T-helper 17 cell (primary cell): ENCODE data around the gene KCNK1. TPM values are rescaled to one million over a fixed set of nuclear protein-coding genes. Genes with fewer than 3 reads are reported as not detected.
"Not testable (repeated sequence)": the region's sequence is repeated elsewhere in the genome, so short reads cannot be mapped to it uniquely, and the experiment has no call there.

ENCODE experiments used
- ATAC-seq: fragments of 150-1000 bp; cut with Tn5 transposase; 2 replicates; pipeline ENCODE4 v1.10.0; 2021; ENCODE audit warnings: mild to moderate bottlenecking, moderate library complexity
- DNase-seq, 3 donors: peaks; one replicate each; pipeline versions ENCODE4 v3.0.0 to v3.0.0-alpha.2; 2020 to 2021
- H3K9me3 ChIP-seq: one replicate; pipeline ENCODE4 v1.7.0; 2013; ENCODE audit warnings: low read length, mild to moderate bottlenecking; ENCODE audit not compliant: control insufficient read depth, poor library complexity, severe bottlenecking
- H3K27ac Mint-ChIP-seq: one replicate; pipeline ENCODE4 v1.8.0; 2022; ENCODE audit warnings: mild to moderate bottlenecking, moderate library complexity, mixed read lengths
- H3K27me3 Mint-ChIP-seq: one replicate; pipeline ENCODE4 v1.8.0; 2022; ENCODE audit warnings: mixed read lengths
- H3K36me3 Mint-ChIP-seq: one replicate; pipeline ENCODE4 v1.8.0; 2022; ENCODE audit warnings: low read depth, mixed read lengths
- H3K4me1 Mint-ChIP-seq: one replicate; pipeline ENCODE4 v1.8.0; 2022; ENCODE audit warnings: mild to moderate bottlenecking, mixed read lengths
- H3K4me3 Mint-ChIP-seq: one replicate; pipeline ENCODE4 v1.8.0; 2022; ENCODE audit warnings: mild to moderate bottlenecking, moderate library complexity, mixed read lengths
- total RNA-seq, 4 donors: library from RNA in 2 of 4; stranded (reverse) in 2 of 4; gene quantifications; one replicate each; pipeline ENCODE4 v1.2.3 and lab custom pipeline; 2022 to 2026

Gene KCNK1
- total RNA-seq, 2 donors from 2014 or later = 0.73 TPM; not detected in 1

- not testable (repeated sequence) for ATAC-seq, DNase-seq, H3K4me3 Mint-ChIP-seq, H3K4me1 Mint-ChIP-seq, H3K36me3 Mint-ChIP-seq, H3K27ac Mint-ChIP-seq, H3K9me3 ChIP-seq
- peaks cover 40% of the 10 kb centered on the region for H3K27me3 Mint-ChIP-seq
Observed at GRCh38 chr1:233686653-233687052, 72.7 kb downstream of the KCNK1 start.

DNA sequence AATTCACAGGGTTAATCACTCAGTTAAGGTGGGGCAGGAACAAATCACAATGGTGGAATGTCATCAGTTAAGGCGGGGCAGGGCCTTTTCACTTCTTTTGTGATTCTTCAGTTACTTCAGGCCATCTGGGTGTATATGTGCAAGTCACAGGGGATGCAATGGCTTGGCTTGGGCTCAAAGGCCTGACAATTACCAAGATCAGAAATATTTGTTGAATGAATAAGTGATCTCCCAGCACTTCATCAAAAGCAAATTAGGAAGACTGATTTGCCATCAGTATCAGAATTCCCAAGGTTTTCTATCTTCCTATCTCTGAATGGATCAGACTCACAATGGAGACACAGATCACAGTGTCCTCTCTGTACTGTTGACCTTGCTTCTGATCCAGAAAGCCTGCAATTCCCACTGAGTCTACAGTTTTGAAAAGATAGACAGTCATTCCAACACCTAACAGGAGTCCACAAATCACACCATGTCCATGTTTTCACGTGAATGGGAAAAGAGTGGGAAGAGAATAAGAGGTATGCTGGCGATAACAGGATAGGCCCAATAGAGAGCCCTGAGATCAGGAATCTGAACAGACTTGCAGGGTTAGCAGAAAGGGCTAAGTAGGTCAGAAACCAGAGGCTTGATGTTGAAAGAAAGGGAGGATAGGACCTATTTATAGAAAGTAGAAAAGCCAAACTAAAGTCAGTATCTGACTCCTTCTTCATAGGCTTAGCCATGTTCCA, 75.3 kb downstream of the KCNK1 start:
- DNase-seq (no peak), ATAC-seq (no peak)
- Mint-ChIP-seq H3K27me3 (peaks cover 48% of the 10 kb centered on the region), H3K4me1 (no peaks in the 10 kb centered on the region), H3K4me3 (no peak overlapping the region), H3K27ac (no peak overlapping the region), H3K36me3 (no peaks in the 10 kb centered on the region)
- no peaks in the 10 kb centered on the region for H3K9me3 ChIP-seq

DNA sequence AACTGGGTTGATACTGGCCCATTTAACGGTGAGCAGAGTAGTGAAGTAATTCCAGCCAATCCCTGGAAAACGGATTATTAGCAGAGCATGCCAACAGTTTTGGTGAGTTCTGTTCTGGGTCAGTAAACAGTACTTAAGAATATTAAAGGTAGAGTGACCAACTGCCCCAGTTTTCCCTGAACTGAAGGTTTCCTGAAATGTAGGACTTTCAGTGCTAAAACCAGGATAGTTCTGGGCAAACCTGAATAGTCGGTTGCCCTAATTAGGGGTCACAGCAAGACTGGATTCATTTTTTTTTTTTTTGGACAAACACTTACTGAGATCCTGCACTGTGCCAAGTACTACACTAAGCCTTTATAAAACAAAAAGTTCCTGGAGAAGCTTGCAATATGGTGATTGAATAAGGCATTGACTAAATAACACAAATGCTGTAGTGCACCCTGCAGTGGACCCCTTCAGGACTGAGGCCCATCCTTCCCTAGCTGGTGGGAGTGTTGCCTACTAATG, 75.9 kb downstream of the KCNK1 start:
- no peaks in the 10 kb centered on the region for H3K9me3 ChIP-seq
- no peaks in the 10 kb centered on the region for H3K36me3 Mint-ChIP-seq
- DNase-seq (no peak), ATAC-seq (no peak)
- H3K27me3 Mint-ChIP-seq = peaks cover 49% of the 10 kb centered on the region
- no peaks in the 10 kb centered on the region for H3K4me1 Mint-ChIP-seq
- H3K4me3 Mint-ChIP-seq = no peak overlapping the region
- no peak overlapping the region for H3K27ac Mint-ChIP-seq

GRCh38 chr1:233695901-233696300, 82.0 kb downstream of the KCNK1 start:
- no peaks in the 10 kb centered on the region for H3K9me3 ChIP-seq
- H3K27ac Mint-ChIP-seq = no peak overlapping the region
- DNase-seq = no peak
- no peaks in the 10 kb centered on the region for H3K4me1 Mint-ChIP-seq
- no peak for ATAC-seq
- H3K36me3 Mint-ChIP-seq = no peaks in the 10 kb centered on the region
- H3K27me3 Mint-ChIP-seq = peaks cover 51% of the 10 kb centered on the region
- H3K4me3 Mint-ChIP-seq = no peak overlapping the region

DNA sequence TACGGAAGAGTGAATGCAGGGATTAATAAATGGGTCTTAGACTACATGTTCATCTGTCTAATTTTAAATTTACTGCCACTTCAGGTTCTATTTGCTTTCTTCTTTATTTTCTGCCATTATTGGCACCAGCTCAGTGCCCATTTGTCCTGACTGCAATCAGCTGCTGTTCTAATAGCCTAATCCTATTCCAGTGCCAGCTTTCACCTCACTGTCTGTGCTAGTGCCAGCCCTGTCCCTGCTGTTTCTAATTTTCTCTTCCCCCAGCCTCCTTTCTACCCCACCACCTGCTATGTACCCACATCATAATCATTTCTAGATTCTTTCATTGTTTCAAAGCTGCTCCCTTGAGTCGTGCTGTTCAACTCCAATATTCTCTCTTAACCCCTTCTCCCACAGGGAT, 86.4 kb downstream of the KCNK1 start:
- no peaks in the 10 kb centered on the region for H3K36me3 Mint-ChIP-seq
- no peak for DNase-seq
- no peaks in the 10 kb centered on the region for H3K9me3 ChIP-seq
- no peak overlapping the region for H3K4me3 Mint-ChIP-seq
- no peaks in the 10 kb centered on the region for H3K4me1 Mint-ChIP-seq
- ATAC-seq = no peak
- H3K27ac Mint-ChIP-seq = no peak overlapping the region
- H3K27me3 Mint-ChIP-seq = peaks cover 39% of the 10 kb centered on the region

GRCh38 chr1:233704170-233704897, 90.4 kb downstream of the KCNK1 start:
- no peaks in the 10 kb centered on the region for H3K9me3 ChIP-seq
- DNase-seq (no peak), ATAC-seq (no peak)
- H3K4me3 Mint-ChIP-seq = no peak overlapping the region
- no peaks in the 10 kb centered on the region for H3K36me3 Mint-ChIP-seq
- H3K4me1 Mint-ChIP-seq = no peaks in the 10 kb centered on the region
- H3K27ac Mint-ChIP-seq = no peak overlapping the region
- H3K27me3 Mint-ChIP-seq = peaks cover 24% of the 10 kb centered on the region

GRCh38 chr1:233704898-233705723, 91.2 kb downstream of the KCNK1 start:
- H3K36me3 Mint-ChIP-seq = no peaks in the 10 kb centered on the region
- H3K27me3 Mint-ChIP-seq = peaks cover 21% of the 10 kb centered on the region

GRCh38 chr1:233707153-233707879, 93.4 kb downstream of the KCNK1 start:
- Mint-ChIP-seq H3K27me3 (peaks cover 9% of the 10 kb centered on the region), H3K27ac (no peak overlapping the region), H3K36me3 (no peaks in the 10 kb centered on the region), H3K4me3 (no peak overlapping the region), H3K4me1 (no peaks in the 10 kb centered on the region)
- ATAC-seq = no peak
- no peak for DNase-seq
- no peaks in the 10 kb centered on the region for H3K9me3 ChIP-seq

More at GRCh38 chr1:233704898-233705723, 91.2 kb downstream of the KCNK1 start:
- H3K4me1 Mint-ChIP-seq = no peaks in the 10 kb centered on the region
- no peak for ATAC-seq
- no peak overlapping the region for H3K27ac Mint-ChIP-seq
- no peak for DNase-seq
- H3K4me3 Mint-ChIP-seq = no peak overlapping the region
- H3K9me3 ChIP-seq = no peaks in the 10 kb centered on the region

DNA sequence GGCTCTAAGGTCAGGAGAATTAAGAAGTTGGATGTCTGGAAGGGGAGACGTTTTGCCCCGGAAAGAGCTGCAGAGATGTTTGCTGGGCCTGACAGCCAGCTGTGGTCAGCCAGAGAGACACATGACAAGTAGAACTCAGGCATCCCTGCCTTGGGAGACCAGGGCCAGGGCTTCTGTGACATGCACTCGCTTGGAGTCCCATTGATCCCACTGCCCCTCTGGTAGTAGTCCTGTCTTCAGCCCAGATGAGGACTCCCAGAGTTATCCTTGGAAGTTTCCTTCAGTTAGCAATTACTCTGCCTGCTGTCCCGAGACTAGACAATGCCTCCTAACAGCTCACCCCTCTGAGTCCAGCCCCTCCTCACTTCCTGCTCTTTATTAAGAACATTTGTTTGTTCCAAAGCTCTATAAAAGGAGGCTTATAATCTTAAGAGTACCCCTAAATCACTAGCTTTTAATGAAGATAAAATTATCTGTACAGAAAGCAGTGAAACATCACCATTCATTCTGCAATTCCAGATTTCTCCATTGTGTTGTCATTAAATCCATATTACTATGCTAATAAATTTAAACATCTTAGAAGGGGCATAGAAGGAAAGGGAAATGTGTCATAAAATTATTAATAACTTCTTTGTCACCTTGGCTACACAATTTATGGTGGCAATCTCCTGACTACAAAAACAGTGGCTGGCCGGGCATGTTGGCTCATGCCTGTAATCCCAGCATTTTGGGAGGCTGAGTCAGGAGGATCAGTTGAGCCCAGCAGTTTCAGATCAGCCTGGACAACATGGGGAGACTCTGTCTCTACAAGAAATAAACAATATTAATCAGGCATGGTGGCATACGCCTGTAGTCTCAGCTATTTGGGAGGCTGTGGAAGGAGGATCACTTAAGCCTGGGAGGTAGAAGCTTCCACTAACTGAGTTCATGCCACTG, 94.2 kb downstream of the KCNK1 start:
- no peaks in the 10 kb centered on the region for H3K4me1 Mint-ChIP-seq
- DNase-seq (no peak), ATAC-seq (no peak)
- H3K27ac Mint-ChIP-seq = no peak overlapping the region
- peaks cover 11% of the 10 kb centered on the region for H3K27me3 Mint-ChIP-seq
- no peak overlapping the region for H3K4me3 Mint-ChIP-seq
- H3K9me3 ChIP-seq = no peaks in the 10 kb centered on the region
- no peaks in the 10 kb centered on the region for H3K36me3 Mint-ChIP-seq

DNA sequence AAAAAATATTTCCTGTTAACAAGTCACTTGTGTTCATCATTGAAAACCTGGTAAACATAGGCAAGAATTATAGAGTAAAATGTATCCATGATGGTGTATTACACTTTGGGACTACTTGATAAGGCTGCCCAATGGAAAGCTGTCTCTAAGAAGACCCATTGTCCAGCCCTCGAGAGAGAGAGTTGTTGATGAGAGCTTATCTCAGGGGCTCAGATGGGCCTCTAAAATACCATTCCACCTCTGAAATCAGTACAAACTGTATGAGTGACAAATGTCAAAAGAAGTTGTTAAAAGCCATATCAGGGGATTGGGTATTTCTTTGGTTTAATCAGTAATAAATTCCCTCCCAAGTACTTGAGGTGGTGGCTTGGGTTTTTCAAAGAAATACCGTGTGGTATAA, 96.1 kb downstream of the KCNK1 start:
- no peak overlapping the region for H3K27ac Mint-ChIP-seq
- H3K4me3 Mint-ChIP-seq = no peak overlapping the region
- no peaks in the 10 kb centered on the region for H3K36me3 Mint-ChIP-seq
- no peaks in the 10 kb centered on the region for H3K4me1 Mint-ChIP-seq
- no peaks in the 10 kb centered on the region for H3K9me3 ChIP-seq
- ATAC-seq (no peak), DNase-seq (no peak)
- peaks cover 11% of the 10 kb centered on the region for H3K27me3 Mint-ChIP-seq

- H3K27ac Mint-ChIP-seq = no peak overlapping the region
- no peaks in the 10 kb centered on the region for H3K36me3 Mint-ChIP-seq
Observed at GRCh38 chr1:233710507-233710906, 96.6 kb downstream of the KCNK1 start.

More at GRCh38 chr1:233710507-233710906, 96.6 kb downstream of the KCNK1 start:
- Mint-ChIP-seq H3K4me3 (no peak overlapping the region), H3K27me3 (peaks cover 11% of the 10 kb centered on the region), H3K4me1 (no peaks in the 10 kb centered on the region)
- DNase-seq (no peak), ATAC-seq (no peak)
- no peaks in the 10 kb centered on the region for H3K9me3 ChIP-seq
